Activated CD8-positive, alpha-beta memory T cell treated with anti-CD3 and anti-CD28 coated beads, Interleukin-2, amount 50 U/mL, for 1 hour (primary cell): ENCODE measurements around the gene REG4.
"Not testable (repeated sequence)": the region's sequence is repeated elsewhere in the genome, so short reads cannot be mapped to it uniquely, and the experiment has no call there.

Experiments
- DNase-seq: peaks from one replicate; pipeline ENCODE4 v3.0.0-alpha.2; 2020; ENCODE audit errors: extremely low read depth

The REG4 gene

GRCh38 chr1:119806489-119806888, 4.8 kb downstream of the REG4 start:
- no peak for DNase-seq

GRCh38 chr1:119805746-119806145, 5.5 kb downstream of the REG4 start:
- DNase-seq: no peak

- no peak for DNase-seq
Observed at GRCh38 chr1:119805247-119805646, 6.0 kb downstream of the REG4 start.

GRCh38 chr1:119799599-119800177, 11.6 kb downstream of the REG4 start:
- no peak for DNase-seq

- no peak for DNase-seq
Observed at GRCh38 chr1:119799003-119799402, 12.3 kb downstream of the REG4 start.

- no peak for DNase-seq
Observed at GRCh38 chr1:119797606-119798005, 13.7 kb downstream of the REG4 start.

- no peak for DNase-seq
Observed at GRCh38 chr1:119797162-119797561, 14.1 kb downstream of the REG4 start.

- DNase-seq: no peak
Observed at GRCh38 chr1:119795261-119796200, 15.7 kb downstream of the REG4 start.

GRCh38 chr1:119794876-119795240, 16.4 kb downstream of the REG4 start:
- DNase-seq: no peak

- no peak for DNase-seq
Observed at GRCh38 chr1:119794230-119794875, 16.9 kb downstream of the REG4 start.

GRCh38 chr1:119791377-119791776, 19.9 kb downstream of the REG4 start:
- no peak for DNase-seq

- DNase-seq: no peak
Observed at GRCh38 chr1:119790451-119791198, 20.6 kb downstream of the REG4 start.

- no peak for DNase-seq
Observed at GRCh38 chr1:119787776-119788175, 23.5 kb downstream of the REG4 start.

GRCh38 chr1:119786473-119787050, 24.7 kb downstream of the REG4 start:
- DNase-seq: not testable (repeated sequence)

GRCh38 chr1:119786046-119786445, 25.2 kb downstream of the REG4 start:
- not testable (repeated sequence) for DNase-seq

- no peak for DNase-seq
Observed at GRCh38 chr1:119784191-119784781, 27.0 kb downstream of the REG4 start.

- DNase-seq: no peak
Observed at GRCh38 chr1:119783354-119784185, 27.7 kb downstream of the REG4 start.

- no peak for DNase-seq
Observed at GRCh38 chr1:119782631-119783325, 28.5 kb downstream of the REG4 start.

- DNase-seq: no peak
Observed at GRCh38 chr1:119781434-119782210, 29.6 kb downstream of the REG4 start.
